HG02852 (cell line): ENCODE results near the gene PIK3C2G.

ENCODE experiments used
- ATAC-seq: cut with Tn5 transposase; IDR thresholded peaks from one replicate; pipeline ENCODE4 v1.9.1; 2021; ENCODE audit warnings: mild to moderate bottlenecking, moderate library complexity; ENCODE audit not compliant: unreplicated experiment

PIK3C2G gene

DNA sequence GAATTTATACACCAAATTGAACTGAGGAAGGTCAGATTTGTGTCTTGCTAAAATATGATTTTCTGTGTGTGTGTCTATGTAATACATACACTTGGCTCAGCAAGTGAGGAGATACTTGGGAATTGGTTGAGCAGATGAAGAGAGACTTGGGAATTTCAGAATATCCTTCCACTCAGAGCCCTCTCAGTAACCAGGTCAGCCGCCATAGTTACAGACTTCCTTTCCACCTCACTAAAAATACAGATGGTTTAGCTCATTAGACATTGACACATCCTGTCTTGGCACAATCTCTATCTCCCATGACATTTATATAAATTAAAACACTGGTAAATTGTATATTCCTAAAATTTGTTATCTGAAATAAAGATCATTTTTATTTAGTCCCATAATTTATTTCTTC lies 15.9 kb downstream of the PIK3C2G start:
- ATAC-seq: no peak

DNA sequence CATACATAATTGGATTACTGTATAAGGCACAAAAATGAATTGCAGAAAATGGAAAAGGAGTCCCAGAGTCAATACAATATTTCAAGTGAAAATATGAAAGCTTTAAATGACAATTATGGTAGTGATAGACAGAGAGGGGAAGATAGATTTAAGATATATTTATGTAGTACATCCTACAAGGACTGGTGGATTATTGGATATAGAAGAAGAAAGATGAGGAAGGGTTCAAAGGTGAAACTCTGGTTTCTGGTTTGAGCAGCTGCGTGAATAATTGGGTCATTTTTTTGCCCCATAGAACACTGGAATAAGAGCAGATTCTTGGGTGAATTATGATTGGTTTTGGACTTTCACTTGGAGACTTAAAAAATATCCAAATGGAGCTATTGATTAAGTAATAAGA lies 19.4 kb downstream of the PIK3C2G start:
- ATAC-seq: no peak

DNA sequence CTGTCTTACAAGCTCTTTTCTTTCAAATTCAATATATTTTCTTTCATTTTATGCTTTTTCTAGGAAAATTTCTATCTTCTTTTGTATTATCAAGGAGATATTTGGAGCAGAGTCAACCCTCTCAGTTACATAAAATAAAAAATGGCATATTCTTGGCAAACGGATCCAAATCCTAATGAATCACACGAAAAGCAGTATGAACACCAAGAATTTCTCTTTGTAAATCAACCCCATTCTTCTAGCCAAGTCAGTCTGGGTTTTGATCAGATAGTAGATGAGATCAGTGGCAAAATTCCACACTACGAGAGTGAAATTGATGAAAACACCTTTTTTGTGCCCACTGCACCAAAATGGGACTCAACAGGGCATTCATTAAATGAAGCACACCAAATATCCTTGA lies 20.6 kb downstream of the PIK3C2G start:
- no peak for ATAC-seq

DNA sequence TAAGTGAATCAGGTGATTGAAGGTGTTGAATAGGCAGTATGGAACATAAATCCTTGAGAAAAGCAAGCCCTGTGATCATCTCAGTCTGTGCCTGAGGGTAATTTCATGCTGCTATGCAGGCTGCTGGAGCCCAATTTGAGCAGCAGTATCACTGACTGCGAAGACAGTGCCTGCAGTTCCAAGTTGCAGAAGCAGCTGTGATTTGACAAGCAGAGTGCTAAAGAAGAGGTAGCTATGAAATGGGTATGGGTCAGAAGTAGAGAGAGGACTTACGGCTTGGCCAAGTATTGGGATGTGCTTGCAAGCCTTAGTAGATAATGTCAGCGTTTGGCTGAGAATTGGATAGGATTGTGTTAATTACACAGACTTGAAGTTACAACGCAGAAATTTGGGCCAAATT lies 22.5 kb downstream of the PIK3C2G start:
- no peak for ATAC-seq

DNA sequence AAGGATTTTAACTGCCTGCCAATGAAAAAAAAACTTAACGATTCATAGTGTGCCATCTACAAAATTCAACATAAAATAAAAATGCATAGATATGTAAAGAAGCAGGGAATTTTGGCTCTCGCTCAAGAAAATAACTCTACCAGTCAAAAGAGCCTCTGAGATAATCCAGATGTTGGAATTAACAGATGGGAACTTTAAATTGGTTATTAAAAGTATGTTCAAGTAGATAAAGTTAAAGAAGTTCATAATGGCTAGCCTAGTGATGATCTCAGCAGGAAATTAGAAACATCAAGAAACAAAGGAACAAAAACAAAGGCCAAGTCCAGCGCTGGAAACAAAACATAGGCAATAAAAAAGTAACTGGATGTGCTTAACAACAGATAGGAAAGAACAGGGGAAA lies 23.1 kb downstream of the PIK3C2G start:
- ATAC-seq: no peak

DNA sequence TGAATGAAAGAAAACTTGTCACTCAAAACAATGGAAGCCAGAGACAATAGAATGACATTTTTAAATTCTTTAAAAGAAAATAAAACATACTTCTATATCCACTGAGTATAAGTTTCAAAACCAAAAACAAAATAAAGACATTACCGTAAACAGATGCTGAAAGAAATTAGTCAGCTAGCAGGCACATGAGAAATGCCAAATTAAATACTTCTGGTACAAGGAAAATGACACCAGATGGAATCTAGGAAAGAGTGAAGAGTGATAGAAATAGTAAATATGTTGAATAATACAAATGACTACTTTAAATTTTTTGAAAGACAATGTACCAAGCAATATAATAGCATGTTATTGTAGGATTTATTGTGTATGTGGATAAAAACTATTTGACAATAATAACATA lies 23.8 kb downstream of the PIK3C2G start:
- no peak for ATAC-seq

DNA sequence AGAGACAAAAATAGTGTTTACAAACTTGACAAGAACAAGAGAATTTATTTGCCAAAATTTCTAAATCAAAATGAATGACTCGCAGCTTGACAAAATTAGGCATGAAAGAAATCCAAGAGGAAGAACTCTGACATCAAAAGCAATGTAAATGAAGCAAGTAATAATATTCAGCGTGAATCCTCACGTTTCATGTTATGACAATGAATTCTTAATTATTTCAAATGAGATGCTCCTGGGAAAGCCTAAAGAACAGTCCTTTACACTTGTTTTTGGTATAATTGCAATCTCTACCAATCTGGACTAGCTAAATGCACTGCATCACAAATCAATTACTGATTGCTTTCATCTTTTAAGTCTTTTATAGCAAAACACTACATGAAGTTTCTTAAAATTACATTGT lies 29.1 kb downstream of the PIK3C2G start:
- ATAC-seq: no peak

DNA sequence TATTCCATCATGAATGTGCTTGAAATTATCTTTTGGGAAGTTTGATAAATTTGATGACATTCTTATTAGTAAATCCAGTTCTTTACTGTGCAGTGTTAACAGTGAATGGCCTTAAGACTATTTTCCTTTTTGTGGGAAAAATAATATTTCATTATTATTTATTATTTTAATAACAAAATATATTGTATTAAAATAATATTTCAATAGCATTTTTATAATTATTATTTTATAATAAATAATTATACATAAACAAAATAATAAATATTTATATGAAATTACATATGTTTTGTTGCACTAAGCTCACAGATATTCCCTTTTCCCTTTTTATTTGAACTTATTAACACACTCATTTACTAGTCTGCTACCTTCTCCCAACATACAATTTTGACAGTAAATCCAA lies 33.6 kb downstream of the PIK3C2G start:
- no peak for ATAC-seq

DNA sequence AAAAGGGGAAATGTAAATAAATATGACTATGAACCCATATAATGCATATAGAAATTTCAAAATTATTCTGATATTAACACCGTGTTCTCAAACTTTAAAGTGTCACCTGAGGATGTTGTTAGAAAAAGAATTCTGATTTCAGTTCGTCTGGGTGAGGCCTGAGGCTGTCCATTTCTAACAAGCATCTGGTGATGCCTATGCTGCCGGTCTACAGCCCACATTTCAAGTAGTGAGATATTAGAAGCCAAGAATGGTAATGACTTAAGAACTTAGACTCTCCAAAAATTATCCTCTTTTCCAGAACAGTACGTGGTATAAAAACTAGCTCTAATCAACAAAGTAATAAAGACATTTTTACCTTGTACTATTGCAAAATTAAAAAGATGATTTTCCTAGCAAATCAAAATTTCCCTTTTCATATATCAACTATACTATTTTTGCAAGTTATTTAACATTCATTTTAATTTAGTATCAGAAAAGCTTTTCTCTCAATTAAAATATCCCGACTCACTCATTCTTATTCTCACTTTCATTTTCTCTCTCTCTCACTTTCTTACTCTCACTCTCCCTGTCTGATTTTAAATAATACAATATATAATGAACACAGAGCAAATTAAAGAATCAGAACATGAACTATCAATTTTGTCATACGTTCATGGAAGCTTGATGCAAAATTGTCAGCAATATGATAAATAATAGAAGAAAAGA lies 35.0 kb downstream of the PIK3C2G start:
- ATAC-seq: no peak

DNA sequence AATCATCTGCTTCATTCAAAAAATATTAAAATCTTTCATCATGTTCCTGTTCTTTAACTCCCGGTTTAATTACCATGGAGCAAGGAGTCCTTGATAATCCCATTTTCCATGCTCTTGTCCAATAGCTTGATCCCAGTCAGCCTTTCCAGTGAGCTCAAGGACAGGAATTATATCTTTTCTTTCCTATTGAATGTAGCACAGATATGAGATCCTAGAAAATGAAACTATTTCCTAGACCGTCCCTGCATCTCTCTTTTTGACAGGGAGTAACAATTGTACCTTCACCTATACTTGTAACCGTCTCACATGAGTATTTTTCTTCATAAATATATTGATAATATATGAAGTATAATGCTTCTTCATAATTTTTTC lies 35.6 kb downstream of the PIK3C2G start:
- ATAC-seq: no peak

DNA sequence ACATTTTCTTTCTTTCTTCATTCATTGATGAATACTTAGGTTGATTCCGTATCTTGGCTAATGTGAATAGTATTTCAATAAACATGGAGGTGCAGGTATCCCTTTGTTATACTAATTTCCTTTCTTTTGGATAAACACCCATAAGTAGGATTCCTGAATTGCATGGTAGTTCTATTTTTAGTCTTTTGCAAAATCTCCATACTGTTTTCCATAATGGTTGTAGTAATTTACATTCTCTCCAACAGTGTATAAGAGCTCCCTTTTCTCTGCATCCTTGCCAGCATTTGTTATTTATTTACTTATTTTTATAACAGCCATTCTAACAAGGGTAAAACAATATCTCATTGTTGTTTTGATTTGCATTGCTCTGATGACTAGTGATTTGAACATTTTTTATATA lies 36.6 kb downstream of the PIK3C2G start:
- ATAC-seq: no peak

DNA sequence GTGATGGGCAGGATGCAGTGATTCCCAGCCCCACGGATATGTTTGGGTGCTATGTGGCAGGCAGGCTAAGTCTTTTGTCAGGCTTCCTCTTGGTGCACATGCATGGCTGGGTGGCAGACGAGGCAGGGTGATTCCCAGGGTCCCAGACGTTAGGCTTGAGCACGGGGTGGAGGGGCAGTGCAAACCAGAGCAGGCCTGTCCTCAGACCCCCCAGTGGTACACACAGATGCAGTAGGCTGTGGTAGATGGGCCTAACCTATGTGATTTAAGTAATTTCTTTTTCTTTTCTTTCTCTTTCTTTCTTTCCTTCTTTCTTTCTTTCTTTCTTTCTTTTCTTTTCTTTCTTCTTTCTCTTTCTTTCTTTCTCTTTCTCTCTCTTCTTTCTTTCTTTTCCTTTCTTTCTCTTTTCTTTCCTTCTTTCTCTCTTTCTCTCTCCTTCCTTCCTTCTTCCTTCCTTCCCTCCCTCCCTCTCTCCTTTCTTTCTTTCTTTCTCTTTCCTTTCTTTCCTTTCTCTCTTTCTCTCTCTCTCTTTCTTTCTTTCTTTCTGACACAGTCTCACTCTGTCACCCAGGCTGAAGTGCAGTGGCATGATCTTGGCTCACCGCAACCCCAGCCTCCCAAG lies 41.6 kb downstream of the PIK3C2G start:
- ATAC-seq: no peak

DNA sequence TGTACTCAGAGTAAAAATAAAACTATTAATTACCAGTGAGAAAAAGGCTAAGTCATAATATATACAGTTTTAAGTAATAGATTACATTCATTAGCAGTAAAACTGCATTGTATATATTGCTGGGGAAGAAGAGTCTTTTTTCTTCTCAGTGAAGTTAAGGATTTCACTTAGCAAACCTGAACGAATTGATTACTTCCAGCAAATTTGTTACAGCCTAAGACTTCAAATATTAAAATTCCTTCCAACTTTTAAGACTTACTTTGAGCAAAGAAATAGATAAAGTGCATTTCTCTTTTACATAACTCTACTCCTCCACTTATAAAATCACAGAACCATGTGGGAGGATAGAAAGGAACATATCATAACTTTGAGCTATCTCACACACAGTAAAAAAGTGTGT lies 43.3 kb downstream of the PIK3C2G start:
- ATAC-seq: no peak

DNA sequence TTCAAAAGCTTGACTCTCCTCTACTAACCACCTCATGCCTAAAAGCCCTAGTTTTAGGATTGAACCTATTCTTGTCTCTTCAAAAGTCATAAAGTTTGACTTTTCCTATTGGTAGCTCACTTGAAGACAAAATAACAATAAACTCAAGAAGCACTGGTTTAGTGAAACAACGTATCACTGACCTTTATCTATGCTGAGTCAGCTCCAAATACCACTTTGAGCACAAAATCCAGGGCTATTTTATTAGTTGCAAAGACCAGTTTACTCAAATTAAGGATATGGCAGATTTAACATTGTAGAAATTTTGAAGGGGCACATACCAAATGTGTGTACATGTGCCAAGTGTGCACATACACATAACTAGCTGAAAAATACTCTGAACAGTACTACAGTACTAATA lies 45.0 kb downstream of the PIK3C2G start:
- no peak for ATAC-seq

DNA sequence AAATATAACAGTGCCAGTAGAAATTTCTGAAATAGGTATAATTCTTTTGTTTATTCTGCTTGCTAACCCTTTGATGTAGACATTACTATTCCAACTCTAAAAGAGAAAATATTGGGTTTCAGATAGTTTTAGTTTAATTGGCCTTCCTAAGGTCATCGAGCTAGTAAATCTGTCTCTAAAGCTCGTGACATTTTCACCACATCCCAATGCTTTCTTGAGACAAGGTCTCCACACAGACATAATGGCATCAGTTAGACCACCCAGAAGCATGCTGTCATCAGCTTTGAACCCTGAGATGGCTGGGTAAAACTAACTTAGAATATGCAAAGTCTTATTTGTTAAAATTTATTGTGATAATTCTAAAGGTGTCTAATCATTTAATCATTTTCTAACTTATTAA lies 52.0 kb downstream of the PIK3C2G start:
- no peak for ATAC-seq

DNA sequence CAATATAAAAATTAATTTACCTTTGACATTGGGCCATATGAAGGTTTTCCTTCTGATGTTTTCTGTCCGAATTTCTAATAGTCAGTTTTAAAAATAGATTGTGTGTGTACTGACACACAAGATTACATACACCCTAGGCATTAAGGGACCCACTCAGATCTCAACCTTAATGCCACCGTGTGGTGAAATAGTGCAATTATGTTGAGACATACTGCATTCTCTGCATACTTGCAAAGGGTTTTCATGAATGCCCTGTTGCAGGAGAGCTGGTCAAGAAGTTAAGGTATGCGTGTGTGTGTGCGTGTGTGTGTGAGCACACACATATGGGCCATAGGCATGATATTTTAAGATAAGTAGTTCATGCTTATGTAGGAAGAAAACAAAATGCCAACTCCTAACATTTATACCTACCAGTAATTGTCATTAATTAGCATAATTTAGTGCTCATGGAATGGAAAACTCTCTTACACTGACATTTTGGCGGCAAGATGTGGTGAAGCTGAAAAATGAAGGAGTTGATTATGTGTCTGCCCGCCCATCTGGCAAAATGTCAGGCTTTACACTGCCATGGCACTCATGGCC lies 58.8 kb downstream of the PIK3C2G start:
- ATAC-seq: no peak

DNA sequence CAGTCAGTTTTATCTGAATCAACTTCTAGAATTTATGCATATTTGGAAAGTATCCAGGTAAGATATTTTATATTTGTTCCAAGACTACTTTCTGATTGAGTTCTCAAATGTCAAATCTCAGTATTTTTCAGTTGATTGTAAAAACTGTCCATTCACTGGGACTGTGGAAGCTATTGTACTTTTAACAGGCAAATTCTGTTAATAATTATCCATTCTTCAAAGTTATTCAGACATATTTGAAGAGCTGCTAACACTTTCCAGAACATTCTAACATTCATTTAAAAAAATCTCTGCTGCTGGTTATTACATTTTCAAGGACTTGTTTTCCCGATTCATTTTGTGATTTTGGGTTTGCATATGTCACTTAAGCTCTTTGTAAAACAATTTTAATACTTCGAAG lies 59.7 kb downstream of the PIK3C2G start:
- ATAC-seq: no peak

DNA sequence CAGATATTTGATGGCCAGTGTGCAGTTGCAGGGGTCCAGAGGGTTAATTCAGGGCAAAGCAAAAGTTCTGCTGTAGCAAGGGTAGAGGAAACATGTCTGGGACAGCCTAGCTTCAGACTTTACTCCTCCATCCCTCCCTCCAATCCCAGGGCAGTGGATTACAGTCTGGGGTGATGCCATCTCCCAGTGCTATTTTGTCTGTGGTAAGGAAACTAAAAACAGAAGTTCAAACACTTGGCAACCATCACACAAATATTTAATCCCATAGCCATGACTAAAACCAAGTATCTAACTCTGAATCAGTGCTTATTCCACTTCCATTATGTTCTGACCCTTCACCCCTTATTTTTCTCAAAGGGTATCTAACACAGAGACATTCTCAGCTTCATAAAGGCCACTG lies 61.8 kb downstream of the PIK3C2G start:
- no peak for ATAC-seq

DNA sequence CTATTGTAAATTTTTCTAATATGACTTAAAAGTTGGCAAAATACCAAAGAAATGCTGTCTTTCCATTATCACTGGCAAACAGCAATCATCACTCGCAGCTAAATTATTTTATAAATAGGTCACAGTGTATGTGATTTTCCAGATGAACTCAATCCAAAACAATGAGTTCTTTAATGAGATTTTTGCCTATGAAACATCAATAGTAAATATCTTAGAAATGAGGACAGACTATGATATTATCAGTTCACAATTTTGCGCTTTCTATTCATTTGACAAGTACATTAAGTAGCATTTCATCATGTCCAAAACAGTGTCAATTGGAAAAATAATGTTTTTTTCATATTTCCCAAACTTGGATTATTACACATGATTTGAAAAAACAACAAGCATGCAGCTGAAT lies 65.7 kb downstream of the PIK3C2G start:
- ATAC-seq: no peak

DNA sequence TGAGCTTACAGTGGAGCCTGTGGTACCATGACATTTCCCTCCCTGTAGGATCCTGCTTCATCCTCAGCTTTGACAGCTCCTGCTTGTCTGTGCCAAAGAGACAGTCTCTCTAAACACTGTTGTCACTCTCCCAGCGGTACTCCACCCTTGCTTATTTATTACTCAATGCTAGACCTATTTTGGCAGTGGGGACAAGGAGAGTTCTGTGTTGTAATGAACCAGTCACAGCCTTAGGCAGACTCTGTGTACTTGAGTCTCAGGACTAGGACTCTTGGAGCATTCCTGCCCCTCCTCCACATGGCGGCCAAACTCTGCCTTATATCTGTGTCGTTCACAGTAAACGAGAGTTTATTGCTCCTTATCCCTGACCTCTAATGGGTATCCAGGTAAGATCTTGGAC lies 70.9 kb downstream of the PIK3C2G start:
- no peak for ATAC-seq

DNA sequence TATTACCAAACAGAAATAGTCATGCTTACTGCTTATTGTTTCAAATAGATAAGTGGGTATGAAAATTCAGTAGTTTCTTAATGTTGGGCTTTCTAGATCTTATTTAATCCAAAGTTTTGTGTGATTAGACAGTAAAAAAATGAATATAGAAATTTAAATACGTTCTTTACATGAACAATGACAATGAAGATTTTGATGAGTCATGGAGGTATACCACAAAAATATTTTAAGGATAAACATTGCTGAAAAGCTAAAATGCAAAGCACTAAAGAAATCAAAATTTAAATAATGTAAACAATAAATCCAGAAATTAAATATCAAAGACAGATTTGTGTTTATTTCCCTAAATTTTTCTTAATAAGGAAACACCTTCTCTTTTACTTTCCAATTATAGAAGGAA lies 78.3 kb downstream of the PIK3C2G start:
- no peak for ATAC-seq

DNA sequence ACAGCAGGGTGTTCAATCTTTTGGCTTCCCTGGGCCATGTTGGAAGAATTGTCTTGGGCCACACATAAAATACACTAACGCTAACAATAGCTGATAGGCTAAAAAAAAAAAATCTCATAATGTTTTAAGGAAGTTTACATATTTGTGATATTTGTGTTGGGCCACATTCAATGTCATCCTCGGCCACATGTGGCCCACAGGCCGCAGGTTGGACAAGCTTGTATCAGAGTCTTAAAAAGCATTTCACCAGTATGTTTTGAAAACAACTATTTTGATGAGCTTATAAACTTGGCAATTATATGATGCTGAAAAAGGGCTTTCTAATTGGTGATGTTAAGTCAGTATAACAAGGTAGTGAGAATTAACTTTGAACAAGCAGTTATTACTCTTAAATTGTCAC lies 78.9 kb downstream of the PIK3C2G start:
- ATAC-seq: no peak

DNA sequence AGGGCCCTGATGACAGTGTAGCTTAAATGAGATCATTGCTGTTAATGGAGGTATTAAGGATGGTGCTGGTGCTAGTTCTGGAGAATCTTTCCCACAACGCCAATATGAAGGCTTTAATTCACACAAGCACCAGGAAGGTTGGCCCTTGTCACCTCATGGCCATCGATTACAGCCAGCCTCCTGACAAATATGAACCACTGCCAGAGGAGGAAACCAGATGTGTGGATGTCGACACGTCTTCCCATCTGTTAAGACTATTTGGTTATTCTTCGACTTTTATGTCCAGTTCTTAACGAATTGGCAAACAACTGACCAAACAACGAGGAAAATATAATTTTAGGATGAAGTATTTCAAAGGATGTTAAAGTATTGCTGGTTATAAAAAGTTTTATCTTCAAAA lies 79.5 kb downstream of the PIK3C2G start:
- ATAC-seq: no peak
